Peyer's patch (tissue), 4 donors: Measurements from ENCODE around the gene TOR2A. TPM values are rescaled to one million over a fixed set of nuclear protein-coding genes. Genes with fewer than 3 reads are reported as not detected.

Experiments
- DNase-seq, 3 donors: peaks; one replicate each; pipeline ENCODE4 v3.0.0-alpha.2; 2017 to 2019
- H3K27ac ChIP-seq, 4 donors: fragments of 200-600 bp; sonication (generic); one replicate each; pipeline ENCODE4 v1.5.1; 2016 to 2019
- H3K27me3 ChIP-seq, 2 donors: fragments of 200-600 bp; sonication (generic); one replicate each; pipeline ENCODE4 v1.5.1; 2019
- H3K36me3 ChIP-seq, 3 donors: fragments of 200-600 bp; sonication (generic); one replicate each; pipeline ENCODE4 v1.5.1; 2016 to 2019
- H3K4me1 ChIP-seq, 4 donors: fragments of 200-600 bp; sonication (generic); one replicate each; pipeline ENCODE4 v1.5.1; 2016 to 2019
- H3K4me3 ChIP-seq, 4 donors: fragments of 200-600 bp; sonication (generic); 1 replicate in 3 of 4; 2 replicates in 1 of 4; pipeline ENCODE4 v1.5.1; 2016 to 2019; ENCODE audit warnings: mild to moderate bottlenecking in 1 of 4
- H3K9me3 ChIP-seq, 4 donors: fragments of 200-600 bp; sonication (generic); one replicate each; pipeline ENCODE4 v1.5.1; 2016 to 2019; ENCODE audit warnings: mild to moderate bottlenecking in 1 of 4
- CTCF ChIP-seq, 6 experiments: fragments of 450-650 bp in 4 of 6; fragments of 200-600 bp in 2 of 6; sonication (generic) in 1 of 6; IDR thresholded peaks; one replicate each; pipeline ENCODE4 v1.5.1; 2017 to 2019; ENCODE audit warnings: antibody characterized with exemption in 6 of 6, mild to moderate bottlenecking in 3 of 6, moderate library complexity in 1 of 6
- POLR2A ChIP-seq, 2 donors: fragments of 450-650 bp; IDR thresholded peaks; one replicate each; pipeline ENCODE4 v1.5.1; 2017; ENCODE audit warnings: antibody characterized with exemption in 2 of 2, mild to moderate bottlenecking in 2 of 2, moderate library complexity in 2 of 2
- total RNA-seq, 4 donors: library from RNA; depleted of rRNA; stranded (reverse); fragments of >200 nt; gene quantifications; one replicate each; pipeline ENCODE4 v1.1.0, GENCODE V29; 2016

TOR2A gene
- total RNA-seq, 4 donors from 2014 or later = 26.4 to 70.9 (median 35.4) TPM

- Histone ChIP-seq H3K36me3 (peaks cover 0 to 24% (median 0%) of the 10 kb centered on the region in 3 donors), H3K27ac (no peak overlapping the region), H3K4me3 (no peak overlapping the region), H3K4me1 (no peaks in the 10 kb centered on the region), H3K9me3 (no peaks in the 10 kb centered on the region), H3K27me3 (no peaks in the 10 kb centered on the region)
- TF ChIP-seq CTCF (IDR thresholded peaks at IDR 0.05) (no peak), POLR2A (IDR thresholded peaks at IDR 0.05) (no peak)
- DNase-seq = no peak
Observed at GRCh38 chr9:127686461-127687393, 48.4 kb downstream of the TOR2A start.

GRCh38 chr9:127684576-127684975 is 50.5 kb downstream of the TOR2A start:
- Histone ChIP-seq H3K27me3 (no peaks in the 10 kb centered on the region), H3K4me3 (no peak overlapping the region), H3K9me3 (no peaks in the 10 kb centered on the region), H3K36me3 (peaks cover 0 to 38% (median 0%) of the 10 kb centered on the region in 3 donors), H3K4me1 (no peaks in the 10 kb centered on the region), H3K27ac (no peak overlapping the region)
- no peak for DNase-seq
- TF ChIP-seq POLR2A (IDR thresholded peaks at IDR 0.05) = no peak
- TF ChIP-seq CTCF (IDR thresholded peaks at IDR 0.05) = no peak

GRCh38 chr9:127683723-127684122 is 51.4 kb downstream of the TOR2A start:
- TF ChIP-seq CTCF (IDR thresholded peaks at IDR 0.05) (no peak), POLR2A (IDR thresholded peaks at IDR 0.05) (no peak)
- H3K36me3 ChIP-seq = peaks cover 0 to 41% (median 0%) of the 10 kb centered on the region in 3 donors

GRCh38 chr9:127682351-127683136 is 52.5 kb downstream of the TOR2A start:
- TF ChIP-seq CTCF (IDR thresholded peaks at IDR 0.05) (no peak), POLR2A (IDR thresholded peaks at IDR 0.05) (no peak)
- Histone ChIP-seq H3K4me1 (no peaks in the 10 kb centered on the region), H3K9me3 (no peaks in the 10 kb centered on the region), H3K27me3 (no peaks in the 10 kb centered on the region), H3K27ac (no peak overlapping the region), H3K4me3 (no peak overlapping the region), H3K36me3 (peaks cover 0 to 47% (median 0%) of the 10 kb centered on the region in 3 donors)
- no peak for DNase-seq

More at GRCh38 chr9:127683723-127684122, 51.4 kb downstream of the TOR2A start:
- Histone ChIP-seq H3K4me1 (no peaks in the 10 kb centered on the region), H3K4me3 (no peak overlapping the region), H3K27me3 (no peaks in the 10 kb centered on the region), H3K9me3 (no peaks in the 10 kb centered on the region), H3K27ac (no peak overlapping the region)
- no peak for DNase-seq

Other genes with a start within 250 kb of the TOR2A start
- 10 to 100 TPM in 2 of 4 donors, 1 to 10 TPM in 2; 4.4 to 90.8 (median 12.6) TPM for gene STXBP1, start 123.0 kb downstream of the TOR2A start, total RNA-seq
- under 1 TPM in 1 of 4 donors, not detected in 3; 0.27 TPM for gene CFAP157, start 28.3 kb downstream of the TOR2A start, total RNA-seq
- 10 to 100 TPM in 1 of 4 donors, 1 to 10 TPM in 2, not detected in 1; 5.2 to 14.9 (median 7.9) TPM for gene PTRH1, start 19.6 kb downstream of the TOR2A start, total RNA-seq
- not detected for gene TTC16, start 19.2 kb downstream of the TOR2A start, total RNA-seq
- gene SH2D3C, start 43.4 kb upstream of the TOR2A start, total RNA-seq = 10 to 100 TPM in 1 of 4 donors, 1 to 10 TPM in 3; 1.4 to 22.3 (median 4.1) TPM
- 100 to 1,000 TPM in 1 of 4 donors, 10 to 100 TPM in 3; 53.6 to 116 (median 83.9) TPM for gene CDK9, start 50.7 kb upstream of the TOR2A start, total RNA-seq
- gene FPGS, start 67.6 kb upstream of the TOR2A start, total RNA-seq = 100 to 1,000 TPM in 1 of 4 donors, 10 to 100 TPM in 3; 46.1 to 105 (median 71.5) TPM
- gene ENG, start 119.4 kb upstream of the TOR2A start, total RNA-seq = 10 to 100 TPM in 3 of 4 donors, 1 to 10 TPM in 1; 7.0 to 49.5 (median 25.0) TPM
- gene AK1, start 142.4 kb upstream of the TOR2A start, total RNA-seq = 10 to 100 TPM in 3 of 4 donors, 1 to 10 TPM in 1; 2.5 to 22.3 (median 18.4) TPM
- 10 to 100 TPM in 3 of 4 donors, 1 to 10 TPM in 1; 7.7 to 88.3 (median 18.9) TPM for gene ST6GALNAC6, start 164.3 kb upstream of the TOR2A start, total RNA-seq
- 100 to 1,000 TPM in 1 of 4 donors, 10 to 100 TPM in 3; 39.9 to 119 (median 46.7) TPM for gene ST6GALNAC4, start 181.7 kb upstream of the TOR2A start, total RNA-seq
- gene PIP5KL1, start 195.5 kb upstream of the TOR2A start, total RNA-seq = 1 to 10 TPM in 1 of 4 donors, not detected in 3; 2.5 TPM
- gene DPM2, start 202.6 kb upstream of the TOR2A start, total RNA-seq = 10 to 100 TPM; 20.6 to 27.3 (median 22.1) TPM
- 100 to 1,000 TPM in 3 of 4 donors, 10 to 100 TPM in 1; 71.8 to 219 (median 122) TPM for gene EEIG1, start 245.7 kb upstream of the TOR2A start, total RNA-seq